ENCODE measurements around the gene PRAMEF20. TPM values are rescaled to one million over a fixed set of nuclear protein-coding genes. Genes with fewer than 3 reads are reported as not detected.
A peak's percentile ranks its signal among the peaks of the same experiment; 100 is the strongest.

The PRAMEF20 gene
- total RNA-seq, 1 experiment from 2014 or later, result not detected

GRCh38 chr1:13461977-13462376 is 51.7 kb downstream of the PRAMEF20 start:
- no peaks in the 10 kb centered on the region for H3K9me3 ChIP-seq (ENCODE audit: low read length)
- H3K4me2 ChIP-seq (ENCODE audit: low read length), result no peak overlapping the region
- no peaks in the 10 kb centered on the region for H3K36me3 ChIP-seq (ENCODE audit: low read depth, low read length)
- H3K4me3 ChIP-seq (ENCODE audit: low read length), result no peak overlapping the region
- CTCF ChIA-PET, result no interaction called here
- POLR2A ChIA-PET (ENCODE audit: unreplicated experiment), result no interaction called here
- no peak overlapping the region for H2AFZ ChIP-seq (ENCODE audit: low read length)
- no peaks in the 10 kb centered on the region for H3K9me2 ChIP-seq (replicated peaks; ENCODE audit: low read length)
- no peak overlapping the region for H3K27ac ChIP-seq (ENCODE audit: low read length)
- no peak overlapping the region for H3K9ac ChIP-seq (ENCODE audit: low read length)
- ATAC-seq (no peak), DNase-seq (peak; percentile 6)
- H3K79me2 ChIP-seq (ENCODE audit: low read length), result no peaks in the 10 kb centered on the region
- BruUV-seq (replicated peaks), result no TSS peak
- H3F3A ChIP-seq (ENCODE audit: low read length, unreplicated experiment), result no peaks in the 10 kb centered on the region
- no peaks in the 10 kb centered on the region for H4K20me1 ChIP-seq (ENCODE audit: low read length)
- intact Hi-C loops (cut with micrococcal nuclease), result no loop called here
- peaks cover 69% of the 10 kb centered on the region for H3K27me3 ChIP-seq (ENCODE audit: low read length)
- no peaks in the 10 kb centered on the region for H3K4me1 ChIP-seq (ENCODE audit: insufficient read depth, low read length)
- TF ChIP-seq EZH2 (IDR thresholded peaks at IDR 0.05; ENCODE audit: low read length, unreplicated experiment) (no peak), EZH2phosphoT487 (IDR thresholded peaks at IDR 0.05; ENCODE audit: borderline replicate concordance, low read length) (no peak), CTCF (conservative IDR thresholded peaks at IDR 0.05; ENCODE audit: low read depth, low read length) (no peak)

- no peak overlapping the region for H3K4me3 ChIP-seq (ENCODE audit: low read length)
- DNase-seq (no peak), ATAC-seq (no peak)
- no peak overlapping the region for H2AFZ ChIP-seq (ENCODE audit: low read length)
- H3K27me3 ChIP-seq (ENCODE audit: low read length), result peaks cover 64% of the 10 kb centered on the region
- POLR2A ChIA-PET (ENCODE audit: unreplicated experiment), result no interaction called here
- no peaks in the 10 kb centered on the region for H3K9me3 ChIP-seq (ENCODE audit: low read length)
- H3K79me2 ChIP-seq (ENCODE audit: low read length), result no peaks in the 10 kb centered on the region
- no peaks in the 10 kb centered on the region for H3F3A ChIP-seq (ENCODE audit: low read length, unreplicated experiment)
- H3K9me2 ChIP-seq (replicated peaks; ENCODE audit: low read length), result no peaks in the 10 kb centered on the region
- intact Hi-C loops (cut with micrococcal nuclease), result no loop called here
- no TSS peak for BruUV-seq (replicated peaks)
- no peak overlapping the region for H3K9ac ChIP-seq (ENCODE audit: low read length)
- TF ChIP-seq CTCF (conservative IDR thresholded peaks at IDR 0.05; ENCODE audit: low read depth, low read length) (no peak), EZH2phosphoT487 (IDR thresholded peaks at IDR 0.05; ENCODE audit: borderline replicate concordance, low read length) (no peak), EZH2 (IDR thresholded peaks at IDR 0.05; ENCODE audit: low read length, unreplicated experiment) (no peak)
- H3K36me3 ChIP-seq (ENCODE audit: low read depth, low read length), result no peaks in the 10 kb centered on the region
- H3K27ac ChIP-seq (ENCODE audit: low read length), result no peak overlapping the region
- no peak overlapping the region for H3K4me2 ChIP-seq (ENCODE audit: low read length)
- CTCF ChIA-PET, result no interaction called here
- no peaks in the 10 kb centered on the region for H3K4me1 ChIP-seq (ENCODE audit: insufficient read depth, low read length)
- H4K20me1 ChIP-seq (ENCODE audit: low read length), result no peaks in the 10 kb centered on the region
These were observed 52.4 kb downstream of the PRAMEF20 start for GRCh38 chr1:13462682-13463081.

GRCh38 chr1:13465515-13465914 is 55.3 kb downstream of the PRAMEF20 start:
- DNase-seq, result no peak
- Histone ChIP-seq H3K79me2 (ENCODE audit: low read length) (no peaks in the 10 kb centered on the region), H3K9me3 (ENCODE audit: low read length) (no peaks in the 10 kb centered on the region), H3F3A (ENCODE audit: low read length, unreplicated experiment) (no peaks in the 10 kb centered on the region), H3K9me2 (replicated peaks; ENCODE audit: low read length) (no peaks in the 10 kb centered on the region), H2AFZ (ENCODE audit: low read length) (no peak overlapping the region), H3K36me3 (ENCODE audit: low read depth, low read length) (no peaks in the 10 kb centered on the region), H3K27me3 (ENCODE audit: low read length) (peaks cover 48% of the 10 kb centered on the region), H4K20me1 (ENCODE audit: low read length) (no peaks in the 10 kb centered on the region), H3K27ac (ENCODE audit: low read length) (no peak overlapping the region), H3K4me2 (ENCODE audit: low read length) (no peak overlapping the region), H3K4me1 (ENCODE audit: insufficient read depth, low read length) (no peaks in the 10 kb centered on the region), H3K4me3 (ENCODE audit: low read length) (no peak overlapping the region), H3K9ac (ENCODE audit: low read length) (no peak overlapping the region)
- TF ChIP-seq CTCF (conservative IDR thresholded peaks at IDR 0.05; ENCODE audit: low read depth, low read length), result no peak
- no peak for TF ChIP-seq EZH2 (IDR thresholded peaks at IDR 0.05; ENCODE audit: low read length, unreplicated experiment)
- no peak for TF ChIP-seq EZH2phosphoT487 (IDR thresholded peaks at IDR 0.05; ENCODE audit: borderline replicate concordance, low read length)
- ChIA-PET POLR2A (ENCODE audit: unreplicated experiment) (no interaction called here), CTCF (no interaction called here)
- BruUV-seq (replicated peaks), result no TSS peak
- no peak for ATAC-seq
- intact Hi-C loops (cut with micrococcal nuclease), result loop anchor here (5.0 kb wide), 1 partner anchor 262 kb away; no protein-coding TSS in a partner anchor

All from PC-3 (cell line).